Cortex of kidney (tissue), 1 donor: ENCODE data around the gene ANKRD55.
"Not testable (repeated sequence)": the region's sequence is repeated elsewhere in the genome, so short reads cannot be mapped to it uniquely, and the experiment has no call there.

Source experiments
- DNase-seq: peaks from one replicate; lab custom pipeline; 2025; lab: John Stamatoyannopoulos, UW

Gene ANKRD55

DNA sequence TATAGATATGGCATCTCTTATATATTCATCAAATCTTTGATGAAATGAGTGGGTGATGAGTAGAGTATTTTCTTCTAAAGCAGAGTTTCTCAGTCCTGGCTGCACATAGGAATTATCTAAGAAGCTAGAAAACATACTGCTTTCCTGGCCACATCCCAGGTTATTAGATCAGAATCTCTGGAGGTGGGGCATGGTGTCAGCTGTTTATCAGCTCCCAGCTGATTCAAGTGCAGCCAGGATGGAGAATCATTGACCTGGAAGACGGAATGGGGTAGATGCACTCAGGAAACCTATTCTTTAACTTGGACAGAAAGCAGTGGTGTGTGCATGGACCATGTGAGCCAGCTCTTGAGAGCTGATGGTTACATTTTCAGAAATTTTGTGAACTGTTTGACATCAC lies 130.2 kb downstream of the ANKRD55 start:
- no peak for DNase-seq

DNA sequence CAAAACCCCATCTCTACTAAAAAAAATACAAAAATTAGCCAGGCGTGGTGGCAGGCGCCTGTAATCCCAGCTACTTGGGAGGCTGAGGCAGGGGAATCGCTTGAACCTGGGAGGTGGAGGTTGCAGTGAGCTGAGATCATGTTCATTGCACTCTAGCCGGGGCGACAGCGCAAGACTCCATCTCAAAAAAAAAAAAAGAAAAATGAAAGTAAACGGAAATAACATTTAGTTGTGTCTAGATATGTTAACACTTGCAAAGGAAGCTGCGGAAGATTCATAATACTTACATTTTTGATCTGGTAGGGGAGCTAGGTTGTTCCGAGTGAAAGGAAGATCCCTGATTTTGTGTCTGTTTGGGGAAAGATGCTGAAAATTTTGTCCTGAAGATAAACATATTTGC lies 130.9 kb downstream of the ANKRD55 start:
- DNase-seq = not testable (repeated sequence)

DNA sequence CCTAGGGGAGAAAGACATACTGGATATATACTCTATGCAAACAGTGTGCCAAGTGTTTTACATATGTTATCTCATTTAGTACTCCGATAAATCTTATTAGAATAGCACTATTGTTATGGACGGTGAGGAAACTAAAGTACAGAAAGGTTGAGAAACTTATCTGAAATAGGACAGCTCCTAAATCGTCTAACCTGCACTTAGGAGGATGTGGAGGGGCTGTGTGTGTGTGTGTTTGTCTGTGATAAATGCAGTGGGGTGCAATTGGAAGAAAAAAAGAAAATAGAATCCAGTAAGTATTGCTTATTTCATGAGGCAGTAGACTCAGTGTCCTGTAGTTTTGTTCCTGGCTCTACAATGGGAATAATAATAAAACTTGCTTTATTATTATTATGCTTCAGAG lies 131.9 kb downstream of the ANKRD55 start:
- DNase-seq = no peak

DNA sequence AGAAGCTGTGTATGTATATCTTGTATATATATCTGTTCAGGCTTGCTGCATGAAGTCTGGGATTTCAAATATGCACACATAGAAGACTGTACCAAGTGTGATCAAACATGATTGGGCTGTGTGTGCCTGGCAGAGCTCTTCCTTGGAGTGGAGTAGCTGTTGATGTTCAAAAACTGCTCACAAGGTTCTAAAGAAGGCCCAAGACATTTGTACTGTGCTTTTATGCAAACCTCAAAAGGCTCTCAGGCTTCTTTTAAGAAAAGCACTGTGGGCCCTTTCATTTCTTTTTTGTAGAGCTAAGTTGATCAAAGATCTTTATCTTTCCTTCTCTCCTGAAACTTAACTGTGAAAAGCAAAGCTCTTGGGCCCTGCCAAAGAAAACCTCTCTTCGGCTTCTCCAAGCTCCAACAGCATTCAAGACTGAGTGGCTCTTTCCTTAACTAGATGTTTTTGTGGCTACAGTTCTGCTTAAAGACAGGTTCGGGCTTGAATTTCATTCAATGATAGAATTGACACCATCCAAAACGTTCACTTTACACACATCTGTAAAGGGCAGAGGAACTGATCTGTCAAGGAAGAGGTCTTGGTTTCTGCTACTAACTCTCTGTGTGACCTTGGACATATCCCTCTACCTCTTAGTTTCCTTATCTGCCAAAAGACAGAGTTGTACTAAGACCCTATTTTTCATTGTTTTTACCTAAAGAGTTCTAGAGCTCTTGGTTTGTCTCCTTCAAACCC lies 132.5 kb downstream of the ANKRD55 start:
- no peak for DNase-seq

DNA sequence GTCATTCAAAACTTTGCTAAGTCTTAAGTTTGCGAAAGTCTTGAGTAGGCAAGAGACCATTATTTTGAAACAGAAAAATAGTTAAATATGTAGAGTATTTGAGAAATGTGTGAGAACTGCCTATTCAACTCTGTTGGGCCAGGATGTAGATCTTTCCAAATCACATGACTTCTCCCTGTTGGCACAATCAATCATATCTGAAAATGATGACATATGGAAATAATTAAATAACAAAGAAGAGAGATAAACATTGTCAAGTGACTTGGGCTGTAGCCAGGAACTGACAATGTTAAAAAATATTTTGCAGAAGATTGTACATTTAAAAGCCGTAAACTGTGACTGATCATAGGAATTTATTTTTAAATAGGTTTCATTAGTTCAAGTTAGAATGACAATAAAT lies 133.8 kb downstream of the ANKRD55 start:
- no peak for DNase-seq

DNA sequence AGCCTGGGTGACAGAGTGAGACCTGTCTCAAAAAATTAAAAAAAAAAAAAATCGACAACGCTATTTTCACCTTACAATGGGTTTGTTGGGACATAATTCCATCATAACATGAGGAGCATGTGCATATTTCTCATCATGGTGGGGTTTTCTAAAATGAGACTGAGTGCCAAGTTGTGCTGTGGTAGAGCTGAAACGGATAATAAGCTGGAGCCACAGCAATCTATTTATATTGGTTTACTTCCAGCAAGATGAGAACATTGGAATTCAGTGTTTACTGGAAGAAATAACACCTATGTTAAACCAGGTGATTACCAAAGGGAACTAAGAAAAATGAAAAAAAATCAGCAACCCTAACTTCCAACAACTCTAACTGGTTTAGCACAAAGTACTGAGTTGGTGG lies 136.1 kb downstream of the ANKRD55 start:
- DNase-seq = no peak

DNA sequence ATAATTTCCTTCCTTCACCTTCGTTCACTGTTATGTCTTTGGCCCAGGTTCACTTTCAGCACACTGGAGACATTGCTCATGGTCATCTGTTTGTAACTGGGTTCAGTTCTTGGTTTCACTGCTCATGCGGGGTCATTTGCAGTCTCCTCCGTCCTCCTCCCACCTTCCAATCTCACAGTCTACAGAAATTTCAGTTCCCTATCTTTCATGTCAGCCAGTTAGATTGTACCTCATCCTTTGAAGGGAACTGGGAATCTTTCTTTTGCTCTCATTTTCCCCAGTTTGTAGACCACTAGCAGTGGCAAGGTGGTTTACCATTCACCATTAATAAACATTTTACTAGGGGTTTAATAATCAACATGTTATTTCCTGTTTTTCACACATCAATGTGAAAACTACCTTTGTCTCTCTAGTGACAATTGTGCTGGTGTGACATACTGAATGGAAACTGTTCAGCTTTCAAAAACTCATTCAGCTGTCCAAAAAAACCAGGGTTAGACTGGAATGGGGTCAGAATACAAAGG lies 137.5 kb downstream of the ANKRD55 start:
- no peak for DNase-seq

DNA sequence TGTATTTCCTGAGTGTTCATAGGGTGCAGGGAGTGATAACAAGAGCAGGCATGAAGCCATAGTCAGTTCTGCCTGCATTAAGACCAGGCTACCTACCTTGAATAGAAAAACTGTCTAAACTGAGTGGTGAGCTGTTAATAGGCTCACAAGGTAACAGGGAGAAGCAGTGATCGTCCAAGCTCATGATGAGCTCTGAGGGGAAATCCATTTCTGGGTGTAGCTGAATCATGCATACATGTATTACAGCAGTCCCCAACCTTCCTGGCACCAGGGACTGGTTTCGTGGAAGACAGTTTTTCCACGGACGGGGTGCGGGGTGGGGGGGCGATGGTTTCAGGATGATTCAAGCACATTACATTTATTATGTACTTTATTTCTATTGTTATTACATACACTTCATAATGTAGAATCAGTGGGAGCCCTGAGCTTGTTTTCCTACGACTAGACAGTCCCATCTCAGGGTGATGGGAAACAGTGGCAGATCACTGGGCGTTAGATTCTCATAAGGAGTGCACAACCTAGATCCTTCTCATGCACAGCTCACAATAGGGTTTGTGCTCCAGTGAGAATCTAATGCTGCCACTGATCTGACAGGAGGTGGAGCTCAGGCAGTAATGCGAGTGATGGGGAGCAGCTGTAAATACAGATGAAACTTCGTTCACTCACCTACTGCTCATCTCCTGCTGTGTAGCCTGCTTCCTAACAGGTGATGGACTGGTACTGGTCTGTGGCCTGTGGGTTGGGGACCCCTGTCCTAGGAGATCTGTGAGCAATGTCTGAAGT lies 138.4 kb downstream of the ANKRD55 start:
- no peak for DNase-seq

DNA sequence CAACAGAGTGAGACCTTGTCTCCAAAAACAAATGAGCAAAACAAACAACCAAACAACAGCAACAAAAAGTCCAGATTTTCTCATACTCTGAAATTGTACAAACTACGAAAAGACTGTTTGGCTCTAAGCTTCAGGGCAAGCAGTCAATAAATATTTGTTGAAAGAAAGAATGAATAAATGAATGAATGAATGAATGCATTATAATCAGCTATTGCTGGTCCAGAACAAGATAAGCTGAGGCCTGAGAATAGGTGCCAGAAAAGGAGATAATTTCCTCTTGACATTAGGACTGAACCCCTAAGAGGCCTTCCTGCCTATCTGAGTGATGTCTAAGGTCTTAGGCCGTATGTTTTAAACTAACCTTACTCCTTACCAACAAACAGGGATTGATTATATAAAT lies 139.2 kb downstream of the ANKRD55 start:
- no peak for DNase-seq

DNA sequence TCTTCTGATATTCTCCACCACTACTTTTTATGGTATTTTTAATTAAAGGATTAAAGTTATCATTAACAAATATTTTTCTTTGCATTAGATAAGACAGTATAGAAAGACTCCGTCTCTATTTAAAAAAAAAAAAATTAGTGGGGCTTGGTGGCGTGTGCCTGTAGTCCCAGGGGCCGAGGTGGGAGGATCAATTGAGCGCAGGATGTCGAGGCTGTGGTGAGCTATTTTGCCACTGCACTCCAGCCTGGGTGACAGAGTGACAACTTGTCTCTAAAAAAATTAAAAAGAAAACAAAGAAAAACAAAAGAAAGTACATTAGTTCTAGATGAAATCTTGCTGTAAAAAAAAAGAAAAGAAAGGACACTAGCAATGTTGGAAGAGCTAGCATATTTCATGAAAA lies 141.0 kb downstream of the ANKRD55 start:
- DNase-seq = no peak

DNA sequence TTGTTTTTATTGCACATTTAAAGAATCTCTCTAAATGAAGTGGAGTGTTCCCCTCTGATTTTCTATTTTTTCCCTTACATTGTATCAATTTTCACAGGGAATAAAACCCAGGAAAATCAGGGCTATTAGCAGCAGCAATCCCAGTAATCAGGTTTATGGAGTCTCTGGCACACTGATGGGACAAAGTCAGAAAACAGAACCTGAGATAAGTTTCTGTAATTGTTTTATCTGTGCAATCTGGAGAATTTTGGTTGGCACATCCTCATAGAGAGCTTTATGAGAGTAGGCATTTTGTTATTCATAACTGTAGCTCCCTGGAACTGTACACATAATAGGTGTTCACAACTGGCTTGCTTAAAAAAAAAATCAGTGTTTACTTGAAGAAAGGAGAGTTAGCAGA lies 141.5 kb downstream of the ANKRD55 start:
- DNase-seq = no peak

DNA sequence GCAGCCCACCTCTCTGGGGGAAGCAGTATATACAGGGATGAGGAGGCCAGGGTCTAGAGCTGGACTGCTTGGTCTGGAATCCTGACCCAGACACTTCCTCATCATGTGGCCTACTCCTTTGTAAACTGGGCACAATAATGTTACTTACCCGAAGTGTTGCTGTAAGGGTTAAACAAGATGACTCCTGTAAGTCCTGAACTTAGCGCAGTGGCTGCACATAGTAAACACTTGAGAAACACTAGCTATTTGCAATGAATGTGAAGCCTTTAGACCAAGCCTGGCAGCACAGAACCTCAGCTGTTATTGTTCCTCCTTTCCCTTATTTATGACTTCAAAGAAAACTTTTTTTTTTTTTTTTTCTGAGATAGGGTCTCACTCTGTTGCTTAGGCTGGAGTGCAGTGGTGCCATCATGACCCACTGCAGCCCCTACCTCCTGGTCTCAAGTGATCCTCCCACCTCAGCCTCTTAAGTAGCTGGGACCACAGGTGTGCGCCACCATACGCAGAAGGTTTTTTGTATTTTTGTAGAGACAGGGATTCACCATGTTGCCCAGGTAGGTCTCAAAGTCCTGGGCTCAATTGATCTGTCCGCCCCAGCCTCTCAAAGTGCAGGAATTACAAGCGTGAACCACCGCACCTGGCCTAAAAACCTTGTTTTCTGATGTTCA lies 142.2 kb downstream of the ANKRD55 start:
- DNase-seq = no peak

DNA sequence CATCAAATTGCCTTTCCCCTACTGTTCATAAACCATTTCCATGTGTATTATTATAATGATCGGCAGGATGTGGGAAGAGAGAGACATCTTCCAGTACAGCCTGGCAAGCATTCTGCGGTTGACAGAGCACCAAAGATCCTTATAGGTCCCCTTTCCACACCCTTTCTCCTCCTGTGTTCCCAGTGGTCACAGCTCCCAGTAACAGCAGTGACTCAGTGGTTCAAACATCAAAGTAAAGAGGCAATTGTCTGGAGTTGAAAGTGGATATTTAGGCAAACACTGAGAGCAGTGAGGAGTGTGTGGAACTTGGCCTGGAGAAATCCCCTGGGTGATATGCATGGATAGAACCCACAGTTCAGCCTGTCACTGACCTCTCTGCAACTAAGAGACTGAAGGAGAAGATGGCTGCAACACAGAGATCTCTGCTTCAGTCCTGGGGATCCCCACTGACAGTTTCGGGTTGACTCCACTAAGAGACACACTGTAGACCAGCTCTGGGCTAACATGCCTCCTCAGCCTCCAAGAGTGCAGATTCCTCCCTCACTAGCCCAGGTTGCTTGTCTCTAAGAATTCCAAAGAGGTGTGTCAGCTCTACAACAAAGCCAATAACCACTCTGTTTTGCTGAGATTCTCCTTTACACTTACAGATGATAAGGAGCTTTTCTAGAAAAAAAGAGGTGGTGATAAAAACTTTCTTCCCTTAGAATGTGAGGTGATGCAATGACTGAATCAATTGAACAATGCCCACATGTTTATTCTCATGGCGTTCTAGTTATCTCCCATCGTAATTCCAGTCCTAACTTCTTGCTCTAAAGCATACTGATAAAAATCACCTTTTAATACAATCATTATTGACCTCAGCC lies 143.9 kb downstream of the ANKRD55 start:
- no peak for DNase-seq

DNA sequence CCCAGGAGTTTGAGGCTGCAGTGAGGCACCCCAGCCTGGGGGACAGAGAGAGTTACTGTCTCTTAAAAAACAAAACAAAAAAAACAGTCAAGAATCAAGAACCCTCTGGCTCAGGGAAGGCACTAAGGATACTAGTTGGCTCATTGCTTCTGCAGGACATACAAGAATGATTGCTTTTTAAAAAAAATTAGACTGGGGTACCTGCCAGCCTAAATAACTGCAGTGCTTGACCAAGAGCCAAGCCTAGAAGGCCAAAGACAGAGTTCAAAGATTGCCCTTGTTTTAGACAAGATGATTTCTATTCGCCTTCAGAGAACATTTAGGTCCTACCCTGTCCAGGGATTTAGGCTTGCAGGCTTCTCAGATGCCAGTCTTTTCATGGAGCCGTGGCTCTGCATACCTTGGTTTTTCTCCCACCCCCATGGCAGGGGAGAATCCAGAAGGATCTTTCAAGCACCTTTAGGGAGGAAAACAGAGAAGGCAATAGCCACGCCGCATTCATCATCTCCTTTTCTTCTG lies 144.6 kb downstream of the ANKRD55 start:
- no peak for DNase-seq

DNA sequence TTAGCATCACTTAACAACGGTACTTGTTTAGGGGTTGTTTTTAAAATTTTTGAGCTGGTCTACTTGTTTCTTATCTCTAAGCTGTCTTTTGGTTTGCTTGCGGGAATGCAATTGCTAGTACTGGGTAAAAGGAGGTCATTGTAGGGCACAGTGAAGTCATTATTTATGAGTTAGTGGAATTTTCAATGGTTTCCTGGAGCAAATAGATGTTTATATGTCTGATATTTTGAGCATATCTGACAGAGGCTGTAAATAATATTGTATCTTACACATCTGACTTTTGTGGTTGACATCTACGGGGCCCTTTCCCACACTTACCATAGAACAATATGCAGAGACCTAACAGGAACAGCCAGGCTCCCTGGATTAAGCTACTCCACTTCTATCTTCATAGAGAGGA lies 147.9 kb downstream of the ANKRD55 start:
- no peak for DNase-seq

DNA sequence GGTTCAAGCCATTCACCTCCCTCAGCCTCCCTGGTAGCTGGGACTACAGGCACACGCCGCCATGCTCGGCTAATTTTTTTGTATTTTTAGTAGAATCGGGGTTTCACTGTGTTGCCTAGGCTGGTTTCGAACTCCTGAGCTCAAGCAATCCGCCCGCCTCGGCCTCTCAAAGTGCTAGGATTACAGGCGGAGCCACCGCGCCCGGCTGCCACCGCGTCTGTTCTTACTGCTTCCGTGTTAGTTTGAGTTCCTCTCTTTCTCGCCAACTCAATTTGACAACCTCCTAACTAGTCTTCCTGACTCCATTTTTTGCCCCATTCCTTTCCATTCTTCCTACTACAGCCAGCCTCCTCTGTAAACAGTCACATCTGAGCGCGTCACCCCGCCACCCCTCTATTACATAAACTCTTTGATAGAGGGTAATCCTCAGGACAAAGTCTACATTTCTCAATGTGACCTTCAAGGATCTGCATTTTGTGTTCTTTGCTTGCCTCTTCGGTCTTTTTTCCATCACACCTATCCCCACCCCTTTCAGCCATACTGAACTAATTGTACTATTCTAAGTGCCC lies 149.8 kb downstream of the ANKRD55 start:
- DNase-seq = no peak

DNA sequence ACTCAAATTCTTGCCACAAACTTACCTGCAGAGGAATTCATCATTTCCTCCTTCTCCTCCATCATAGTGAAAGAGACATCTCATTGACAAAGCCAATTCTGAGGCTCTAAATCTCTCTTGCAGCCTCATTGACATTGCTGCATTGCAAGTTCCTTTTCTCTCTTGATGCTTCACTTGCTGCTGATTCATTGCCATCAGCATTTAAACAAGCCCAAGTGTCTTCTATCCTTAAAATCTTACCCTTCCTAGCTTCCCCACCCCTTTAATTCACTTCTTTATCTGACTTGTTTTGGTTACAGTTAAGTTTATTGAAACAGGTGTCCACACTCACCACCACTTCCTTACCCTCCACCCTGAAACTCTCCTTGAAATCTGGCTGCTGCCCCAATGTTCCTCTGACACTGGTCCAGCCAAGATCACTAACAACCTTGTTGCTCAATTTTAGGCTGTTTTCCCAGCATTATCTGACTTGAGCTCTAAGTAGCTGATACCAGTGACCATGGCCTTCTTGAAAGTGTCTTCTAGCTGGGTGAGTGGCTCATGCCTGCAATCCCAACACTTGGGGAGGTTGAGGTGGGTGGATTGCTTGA lies 152.0 kb downstream of the ANKRD55 start:
- DNase-seq = not testable (repeated sequence)

DNA sequence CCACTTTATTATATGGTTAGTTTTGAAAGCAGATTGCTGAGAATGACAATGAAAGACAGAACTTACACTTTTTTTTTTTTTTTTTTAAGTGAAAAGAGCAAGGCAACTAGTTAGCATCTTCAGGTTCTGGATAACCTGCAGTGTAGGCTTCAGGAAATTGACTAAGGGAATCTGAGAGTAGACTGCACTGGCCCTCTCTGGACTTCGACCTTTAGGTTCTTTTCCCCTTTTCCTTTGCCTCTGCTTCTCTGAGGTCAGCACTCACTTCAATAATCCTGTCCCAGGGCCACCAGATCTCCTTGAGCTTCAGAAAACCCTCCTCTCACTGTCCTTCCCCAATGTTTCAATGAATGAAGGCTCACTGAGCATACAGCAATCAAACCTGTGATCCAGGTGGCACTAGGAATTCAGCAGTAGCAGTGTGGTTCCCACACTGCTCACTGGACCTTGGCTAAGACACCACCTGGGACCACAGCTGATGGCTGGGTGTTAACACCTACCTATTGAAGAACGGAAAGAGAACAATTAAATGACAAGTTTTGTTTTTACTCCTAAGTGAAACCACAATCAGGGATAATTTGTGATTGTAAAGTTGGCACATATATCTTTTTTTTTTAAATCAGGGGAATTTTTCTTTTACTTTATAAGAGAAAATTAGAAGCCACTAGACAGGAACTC lies 152.6 kb downstream of the ANKRD55 start:
- no peak for DNase-seq

DNA sequence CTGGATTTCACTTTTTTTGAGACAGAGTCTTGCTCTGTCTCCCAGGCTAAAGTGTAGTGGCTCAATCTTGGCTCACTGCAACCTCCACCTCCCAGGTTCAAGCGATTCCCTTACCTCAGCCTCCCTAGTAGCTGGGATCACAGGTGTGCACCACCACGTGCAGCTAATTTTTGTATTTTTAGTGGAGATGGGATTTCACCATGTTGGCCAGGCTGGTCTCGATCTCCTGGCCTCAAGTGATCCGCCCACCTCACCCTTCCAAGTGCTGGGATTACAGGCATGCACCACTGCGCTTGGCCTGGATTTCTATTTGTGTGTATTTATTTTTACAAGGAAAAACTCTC lies 154.0 kb downstream of the ANKRD55 start:
- DNase-seq = not testable (repeated sequence)
